NCI-H2227 treated with DMSO at 0.1 percent for 48 hours (cell line): ENCODE results near the gene UGT1A6.
"Not testable (repeated sequence)": the region's sequence is repeated elsewhere in the genome, so short reads cannot be mapped to it uniquely, and the experiment has no call there.

ENCODE experiments used
- DNase-seq: peaks from one replicate; lab custom pipeline; 2025; lab: John Stamatoyannopoulos, UW

The UGT1A6 gene

DNA sequence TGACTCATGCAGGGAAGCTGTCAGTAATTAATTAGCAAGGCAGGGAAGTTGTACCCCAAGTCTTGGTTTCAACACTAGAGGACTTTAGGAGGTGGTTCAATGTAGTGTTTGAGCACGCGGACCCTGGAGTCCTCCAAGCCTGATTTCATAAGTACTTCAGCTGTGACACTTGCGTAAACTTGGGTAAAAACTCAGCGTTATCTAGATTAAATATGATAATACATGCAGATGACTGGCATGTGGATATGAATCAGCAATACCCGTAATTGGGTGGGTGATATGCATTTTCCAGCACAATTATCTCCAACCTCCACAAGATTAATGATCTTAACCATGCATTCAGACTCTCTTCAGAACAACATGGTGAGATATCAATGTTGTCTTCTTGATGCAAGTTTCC, 5.8 kb upstream of the UGT1A6 start:
- no peak for DNase-seq

DNA sequence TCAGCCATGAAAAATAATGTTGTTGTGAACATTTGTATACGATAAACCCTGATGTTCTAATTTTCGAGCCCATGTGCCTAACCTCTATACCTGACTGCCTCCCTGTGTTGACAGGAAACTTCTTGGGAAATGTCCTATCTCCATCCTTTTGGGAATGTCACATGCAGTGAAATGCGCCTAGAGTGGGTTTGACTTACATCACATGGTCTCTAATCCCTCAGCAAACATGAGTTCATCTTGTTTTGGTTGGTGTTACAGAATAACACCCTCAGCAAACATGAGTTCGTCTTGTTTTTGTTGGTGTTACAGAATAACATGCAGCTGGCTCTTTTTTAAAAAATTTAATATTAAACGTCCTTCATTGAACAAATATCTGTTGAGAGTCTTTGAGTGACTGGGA, 4.3 kb upstream of the UGT1A6 start:
- no peak for DNase-seq

DNA sequence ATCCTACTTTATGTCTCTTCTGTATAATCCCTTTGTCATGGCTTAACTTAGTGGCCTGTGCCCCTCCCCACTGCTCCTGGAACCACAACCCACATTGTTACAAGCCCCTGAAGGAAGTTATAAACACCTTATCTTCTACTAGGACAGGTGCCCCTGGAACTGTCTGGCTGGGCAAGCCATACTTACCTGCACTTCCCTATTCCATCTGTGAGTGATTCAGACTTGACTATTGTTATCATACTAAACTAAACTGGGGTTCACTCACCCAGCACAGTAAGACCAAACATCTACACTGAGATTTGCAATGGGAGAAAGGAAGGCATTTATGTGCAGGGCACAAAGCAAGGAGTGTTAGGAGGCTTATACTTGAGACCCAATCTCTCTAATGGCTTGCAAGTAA, 3.7 kb upstream of the UGT1A6 start:
- DNase-seq, result no peak

DNA sequence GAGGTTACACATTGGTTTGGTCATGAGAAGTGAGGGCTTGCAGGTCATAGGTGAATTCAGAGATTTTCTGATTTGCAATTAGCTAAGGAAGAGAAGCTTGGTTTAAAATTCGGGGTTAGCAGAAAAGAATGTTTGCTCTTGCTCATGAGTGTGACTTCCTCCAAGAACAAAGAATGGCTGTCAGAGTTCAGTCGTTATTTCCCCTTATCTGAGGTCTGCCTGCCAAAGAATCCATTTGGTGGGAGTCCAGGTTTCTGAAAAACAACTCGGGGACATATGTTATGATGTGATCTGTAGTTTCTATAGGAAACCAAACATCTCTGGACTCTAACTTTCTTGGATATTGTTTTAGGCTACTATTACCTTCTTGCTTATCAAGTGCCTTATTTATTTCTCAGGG, 3.2 kb upstream of the UGT1A6 start:
- no peak for DNase-seq

GRCh38 chr2:233690444-233690843, 2.2 kb upstream of the UGT1A6 start:
- no peak for DNase-seq

- no peak for DNase-seq
These were observed 952 bp upstream of the UGT1A6 start for GRCh38 chr2:233691443-233692433.

DNA sequence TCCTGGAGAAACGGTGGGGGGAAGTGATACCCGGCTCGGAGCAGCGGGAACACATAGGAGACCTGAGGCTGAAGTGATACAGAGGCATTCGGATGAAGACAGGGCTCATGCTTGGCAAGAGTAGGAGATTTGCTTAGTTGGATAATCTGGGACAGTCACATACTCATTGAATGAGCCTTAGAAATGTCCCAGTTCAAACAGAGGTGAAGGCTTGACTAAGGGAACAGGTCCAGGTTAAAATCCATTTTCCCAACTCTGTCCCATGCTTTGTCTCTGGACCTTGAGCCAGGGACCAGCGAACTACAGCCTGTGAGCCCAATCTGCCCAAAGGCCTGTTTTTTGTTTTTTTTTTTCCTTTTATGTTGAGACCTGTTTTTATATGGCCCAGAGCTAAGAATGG, 1.3 kb downstream of the UGT1A6 start:
- no peak for DNase-seq

- no peak for DNase-seq
These were observed 6.0 kb downstream of the UGT1A6 start for GRCh38 chr2:233698740-233699139.

- no peak for DNase-seq
These were observed 6.8 kb downstream of the UGT1A6 start for GRCh38 chr2:233699424-233700027.

DNA sequence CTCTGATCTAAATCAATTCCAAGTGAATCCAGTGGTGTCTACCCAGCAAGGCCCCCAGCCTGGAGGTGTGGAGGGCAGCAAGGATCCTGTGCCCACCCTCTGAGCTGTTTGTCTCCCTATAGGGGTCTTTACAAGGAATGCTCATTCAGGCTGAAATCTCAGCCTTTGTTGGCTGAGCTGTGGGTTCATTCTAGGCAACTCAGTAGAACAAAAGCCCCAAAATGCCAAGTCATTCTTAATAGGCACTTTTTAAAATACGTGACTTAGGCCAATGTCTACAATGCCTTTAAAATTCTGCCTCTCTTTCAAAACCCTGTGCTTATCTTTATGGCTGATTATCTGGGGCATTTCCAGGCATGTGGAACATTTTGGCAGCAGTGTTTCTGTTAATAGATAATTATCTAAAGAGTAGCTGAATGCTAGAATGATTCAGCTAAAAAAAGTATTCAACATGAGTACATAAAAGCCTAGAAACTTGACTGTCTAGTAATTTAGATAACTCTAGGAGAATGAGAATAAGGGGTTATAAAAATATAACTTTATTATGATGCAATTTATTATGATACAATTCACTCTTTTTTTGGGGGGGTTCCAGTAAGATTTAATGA, 7.4 kb downstream of the UGT1A6 start:
- no peak for DNase-seq

DNA sequence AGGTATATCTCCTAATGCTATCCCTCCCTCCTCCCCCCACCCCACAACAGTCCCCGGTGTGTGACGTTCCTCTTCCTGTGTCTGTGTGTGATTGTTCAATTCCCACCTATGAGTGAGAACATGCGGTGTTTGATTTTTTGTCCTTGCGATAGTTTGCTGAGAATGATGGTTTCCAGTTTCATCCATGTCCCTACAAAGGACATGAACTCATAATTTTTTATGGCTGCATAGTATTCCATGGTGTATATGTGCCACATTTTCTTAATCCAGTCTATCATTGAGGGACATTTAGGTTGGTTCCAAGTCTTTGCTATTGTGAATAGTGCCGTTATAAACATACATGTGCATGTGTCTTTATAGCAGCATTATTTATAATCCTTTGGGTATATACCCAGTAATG, 8.2 kb downstream of the UGT1A6 start:
- DNase-seq, result not testable (repeated sequence)

GRCh38 chr2:233702238-233702637, 9.5 kb downstream of the UGT1A6 start:
- DNase-seq, result no peak

DNA sequence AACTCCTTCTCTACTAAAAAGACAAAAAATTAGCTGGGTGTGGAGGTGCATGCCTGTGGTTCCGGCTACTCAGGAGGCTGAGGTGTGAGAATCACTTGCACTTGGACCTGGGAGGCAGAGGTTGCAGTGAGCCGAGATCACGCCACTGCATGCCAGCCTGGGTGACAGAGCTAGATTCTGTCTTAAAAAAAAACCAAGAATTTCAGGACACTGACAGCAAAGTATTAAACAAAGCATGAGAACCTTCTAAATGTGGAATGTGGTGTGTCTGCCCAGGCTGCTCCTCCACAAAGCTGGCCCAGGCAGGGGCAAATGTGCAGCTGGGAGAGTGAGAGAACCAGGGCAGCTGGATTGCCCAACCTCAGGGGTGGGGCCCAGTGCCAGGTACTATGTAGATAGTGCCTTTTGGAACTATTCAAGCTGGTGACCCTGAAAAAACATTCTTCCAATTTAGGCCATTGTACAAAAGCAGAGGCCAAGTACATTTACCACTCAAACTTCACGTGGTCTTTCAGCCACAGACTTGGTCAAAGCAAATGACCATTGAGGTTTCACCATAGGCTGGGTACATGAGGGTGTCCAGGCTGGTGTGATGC, 13.3 kb downstream of the UGT1A6 start:
- DNase-seq, result no peak

- no peak for DNase-seq
These were observed 14.0 kb downstream of the UGT1A6 start for GRCh38 chr2:233706720-233707119.

- DNase-seq, result no peak
These were observed 15.4 kb downstream of the UGT1A6 start for GRCh38 chr2:233707940-233708644.

- no peak for DNase-seq
These were observed 16.3 kb downstream of the UGT1A6 start for GRCh38 chr2:233708942-233709341.

DNA sequence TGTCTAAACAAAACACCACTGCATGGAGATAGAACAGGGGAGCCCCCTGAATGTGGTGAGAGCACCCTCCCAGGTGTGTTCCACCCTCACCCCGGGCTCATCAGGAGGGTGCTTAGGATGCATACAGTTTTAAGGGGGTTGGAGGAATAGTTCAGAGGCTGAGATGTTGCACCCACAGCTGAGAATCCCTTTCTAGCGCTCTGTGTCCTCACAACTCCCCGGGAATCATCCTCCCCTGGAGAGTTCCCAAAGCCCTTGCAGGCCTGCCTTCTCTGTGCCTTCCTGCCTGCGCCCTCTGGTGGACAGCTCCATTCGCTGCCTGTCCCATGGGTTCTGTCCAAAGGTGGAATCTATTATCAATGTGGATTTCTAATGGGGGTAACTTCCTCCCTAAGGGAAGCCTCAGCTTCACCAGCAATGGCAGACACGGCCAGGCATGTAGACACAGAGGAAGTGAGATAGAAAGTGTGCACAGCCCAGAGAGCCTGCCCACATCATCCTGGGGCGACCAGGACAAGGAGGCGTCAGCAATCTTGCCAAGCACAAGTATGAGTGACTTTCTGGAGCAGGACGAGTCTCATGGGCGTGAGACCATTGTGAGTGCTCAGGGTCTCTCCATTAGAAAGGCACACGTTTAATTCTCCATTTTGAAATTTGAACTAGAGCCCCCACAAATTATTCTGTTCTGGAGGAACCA, 18.8 kb downstream of the UGT1A6 start:
- DNase-seq, result peak; percentile 13

- DNase-seq, result no peak
These were observed 20.0 kb downstream of the UGT1A6 start, which contains the start of gene UGT1A5 for GRCh38 chr2:233712611-233713261. Gene UGT1A5 (plus strand): TSS chr2:233712907. CDS start chr2:233712992, 85 bp downstream.

- no peak for DNase-seq
These were observed 20.5 kb downstream of the UGT1A6 start for GRCh38 chr2:233713262-233713615.

- DNase-seq, result no peak
These were observed 21.4 kb downstream of the UGT1A6 start for GRCh38 chr2:233714121-233714520.

- no peak for DNase-seq
These were observed 25.9 kb downstream of the UGT1A6 start, which contains the start of gene UGT1A4 for GRCh38 chr2:233718552-233718951. Gene UGT1A4 (plus strand): TSS chr2:233718736. CDS start chr2:233718821, 85 bp downstream.
